ENCODE data around the gene KIAA2012.
A peak's percentile ranks its signal among the peaks of the same experiment; 100 is the strongest.

KIAA2012 gene

GRCh38 chr2:202178346-202178958 lies 105.4 kb downstream of the KIAA2012 start:
- H3K27ac ChIP-seq: no peak overlapping the region
- ChIA-PET CTCF (interaction anchor here (0.6 to 1.4 kb wide), 11 partner anchors 9 to 619 kb away, joined by 3 to 10 read pairs (median 4); no protein-coding TSS in a partner anchor), POLR2A (ENCODE audit: low non-redundant PET) (no interaction called here)
- peak; percentile 61 for DNase-seq (ENCODE audit: low spot score)
- peak; percentile 80 for TF ChIP-seq CTCF (conservative IDR thresholded peaks at IDR 0.05; ENCODE audit: low read depth)

DNA sequence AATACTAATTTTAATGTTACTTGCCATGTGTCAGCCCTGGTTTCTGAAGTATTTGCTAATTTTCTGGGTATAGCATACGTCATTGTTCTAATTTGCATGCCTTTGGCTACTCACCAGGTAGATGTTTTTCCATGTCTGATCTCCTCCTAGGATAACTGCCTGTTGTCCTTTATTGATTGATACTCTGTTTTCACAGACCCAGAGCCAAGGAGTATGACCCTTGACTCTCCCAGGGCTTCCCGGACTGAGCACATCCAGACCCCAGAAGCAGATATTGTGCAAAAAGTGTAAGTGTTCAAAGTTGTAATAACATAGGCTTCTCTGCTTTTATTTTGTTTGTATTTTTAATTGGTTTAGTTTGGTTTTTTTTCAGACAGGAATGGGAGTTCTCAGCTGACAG lies 111.5 kb downstream of the KIAA2012 start:
- ChIA-PET CTCF (no interaction called here), POLR2A (ENCODE audit: low non-redundant PET) (no interaction called here)
- H3K27ac ChIP-seq: no peak overlapping the region
- TF ChIP-seq CTCF (conservative IDR thresholded peaks at IDR 0.05; ENCODE audit: low read depth): no peak
- DNase-seq (ENCODE audit: low spot score): no peak

- ChIA-PET POLR2A (ENCODE audit: low non-redundant PET) (no interaction called here), CTCF (no interaction called here)
- no peak for DNase-seq (ENCODE audit: low spot score)
- TF ChIP-seq CTCF (conservative IDR thresholded peaks at IDR 0.05; ENCODE audit: low read depth): no peak
- H3K27ac ChIP-seq: no peak overlapping the region
Measured at GRCh38 chr2:202185156-202185555, 112.1 kb downstream of the KIAA2012 start.

- CTCF ChIA-PET: no interaction called here
- no peak overlapping the region for H3K27ac ChIP-seq
- TF ChIP-seq CTCF (conservative IDR thresholded peaks at IDR 0.05; ENCODE audit: low read depth): no peak
- no peak for DNase-seq (ENCODE audit: low spot score)
- POLR2A ChIA-PET (ENCODE audit: low non-redundant PET): no interaction called here
Measured at GRCh38 chr2:202186641-202187202, 113.7 kb downstream of the KIAA2012 start.

- H3K27ac ChIP-seq: no peak overlapping the region
- TF ChIP-seq CTCF (conservative IDR thresholded peaks at IDR 0.05; ENCODE audit: low read depth): no peak
- POLR2A ChIA-PET (ENCODE audit: low non-redundant PET): no interaction called here
- CTCF ChIA-PET: no interaction called here
- no peak for DNase-seq (ENCODE audit: low spot score)
Measured at GRCh38 chr2:202187570-202187969, 114.5 kb downstream of the KIAA2012 start.

- ChIA-PET POLR2A (ENCODE audit: low non-redundant PET) (no interaction called here), CTCF (interaction anchor here (0.5 kb wide), 1 partner anchor 388 kb away, joined by 5 read pairs; no protein-coding TSS in a partner anchor)
- H3K27ac ChIP-seq: no peak overlapping the region
- DNase-seq (ENCODE audit: low spot score): no peak
- TF ChIP-seq CTCF (conservative IDR thresholded peaks at IDR 0.05; ENCODE audit: low read depth): no peak
Measured at GRCh38 chr2:202193305-202193704, 120.2 kb downstream of the KIAA2012 start.

Measured in RWPE1 (cell line).